GM12874 (cell line): ENCODE results near the gene FAM135A.

Source experiments
- TF ChIP-seq, protein P1 (sequence below): IDR thresholded peaks from 2 replicates; pipeline ENCODE4 v1.5.1; 2011; ENCODE audit warnings: low read depth, mild to moderate bottlenecking, control low read depth, low read length, moderate library complexity; ENCODE audit not compliant: insufficient read depth

The FAM135A gene

DNA sequence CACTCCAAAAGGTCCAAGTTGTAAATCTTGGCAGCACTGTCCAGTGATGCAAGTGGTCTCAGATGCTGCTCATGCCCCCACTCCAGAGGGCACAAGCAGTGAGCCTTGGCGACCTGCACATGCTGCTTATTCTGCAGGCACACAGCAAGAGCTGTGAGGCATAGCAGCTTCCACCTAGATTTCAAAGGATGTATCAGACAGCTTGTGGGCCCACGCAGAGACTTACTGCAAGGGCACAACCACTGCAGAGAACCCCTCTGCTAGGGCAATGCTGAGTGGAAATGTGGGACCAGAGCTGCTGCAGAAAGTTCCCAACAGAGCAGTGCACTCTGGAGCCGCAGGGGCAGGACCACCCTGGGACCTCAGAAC is 179.8 kb downstream of the FAM135A start:
- TF ChIP-seq, protein P1, sequence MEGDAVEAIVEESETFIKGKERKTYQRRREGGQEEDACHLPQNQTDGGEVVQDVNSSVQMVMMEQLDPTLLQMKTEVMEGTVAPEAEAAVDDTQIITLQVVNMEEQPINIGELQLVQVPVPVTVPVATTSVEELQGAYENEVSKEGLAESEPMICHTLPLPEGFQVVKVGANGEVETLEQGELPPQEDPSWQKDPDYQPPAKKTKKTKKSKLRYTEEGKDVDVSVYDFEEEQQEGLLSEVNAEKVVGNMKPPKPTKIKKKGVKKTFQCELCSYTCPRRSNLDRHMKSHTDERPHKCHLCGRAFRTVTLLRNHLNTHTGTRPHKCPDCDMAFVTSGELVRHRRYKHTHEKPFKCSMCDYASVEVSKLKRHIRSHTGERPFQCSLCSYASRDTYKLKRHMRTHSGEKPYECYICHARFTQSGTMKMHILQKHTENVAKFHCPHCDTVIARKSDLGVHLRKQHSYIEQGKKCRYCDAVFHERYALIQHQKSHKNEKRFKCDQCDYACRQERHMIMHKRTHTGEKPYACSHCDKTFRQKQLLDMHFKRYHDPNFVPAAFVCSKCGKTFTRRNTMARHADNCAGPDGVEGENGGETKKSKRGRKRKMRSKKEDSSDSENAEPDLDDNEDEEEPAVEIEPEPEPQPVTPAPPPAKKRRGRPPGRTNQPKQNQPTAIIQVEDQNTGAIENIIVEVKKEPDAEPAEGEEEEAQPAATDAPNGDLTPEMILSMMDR: no peak

DNA sequence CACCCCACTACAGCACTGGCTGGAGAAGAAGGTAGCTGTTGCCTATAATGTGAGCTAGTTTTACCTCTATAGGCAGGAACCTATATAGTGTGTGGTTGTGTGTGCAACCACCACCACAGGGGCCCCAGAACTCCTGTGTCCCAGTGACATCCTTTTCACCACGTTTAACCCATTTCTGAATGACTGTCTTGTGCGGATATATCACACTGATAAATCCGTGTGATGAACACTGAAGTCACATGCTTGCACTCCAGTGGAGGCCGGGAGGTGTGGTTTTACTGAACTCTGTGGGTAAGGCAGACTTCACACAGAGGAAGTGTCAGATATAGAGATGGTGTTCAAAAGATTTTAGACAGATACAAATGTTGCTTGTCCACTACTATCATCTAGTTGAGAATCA is 185.9 kb downstream of the FAM135A start:
- TF ChIP-seq, protein P1: no peak

DNA sequence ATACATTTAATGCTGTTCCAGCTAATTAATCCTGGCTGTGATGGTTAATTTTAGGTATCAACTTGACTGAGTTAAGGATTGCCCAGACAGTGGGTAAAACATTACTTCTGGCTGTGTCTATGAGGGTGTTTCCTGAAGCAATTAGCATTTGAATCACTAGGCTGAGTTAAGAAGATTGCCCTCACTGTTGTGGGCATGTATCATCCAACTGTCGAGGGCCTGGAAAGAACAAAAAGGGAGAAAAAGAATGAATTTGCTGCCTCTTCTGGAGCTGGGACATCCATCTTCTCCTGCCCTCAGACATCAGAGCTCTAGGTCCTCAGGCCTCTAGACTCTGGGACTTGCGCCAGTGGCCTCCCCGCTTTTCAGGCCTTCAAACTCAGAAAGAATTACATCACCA is 187.7 kb downstream of the FAM135A start:
- TF ChIP-seq, protein P1: no peak

DNA sequence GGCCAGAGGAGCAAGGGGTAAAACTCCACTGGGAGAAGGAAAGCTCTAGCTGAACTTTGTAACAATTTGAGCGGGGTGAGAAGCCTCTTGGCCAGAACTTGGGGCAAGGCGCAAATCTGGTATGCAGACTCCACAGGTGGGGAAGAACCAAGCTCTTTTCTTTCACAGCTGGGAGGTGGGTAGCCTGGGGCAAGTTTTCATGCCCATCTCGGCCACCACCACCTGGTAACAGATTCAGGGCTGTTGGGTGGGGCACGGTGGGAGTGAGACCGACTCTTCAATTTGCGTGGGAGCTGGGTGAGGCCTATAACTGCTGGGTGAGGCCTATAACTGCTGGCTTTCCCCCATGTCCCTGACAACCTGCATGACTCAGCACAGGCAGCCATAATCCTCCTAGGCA is 190.9 kb downstream of the FAM135A start:
- TF ChIP-seq, protein P1: no peak
